NCI-H446 (cell line): ENCODE results near the gene CYTH3.

Experiments used
- DNase-seq, 2 experiments: peaks; one replicate each; lab custom pipeline; 2025; lab: John Stamatoyannopoulos, UW

The CYTH3 gene

GRCh38 chr7:6149996-6150395, 122.4 kb downstream of the CYTH3 start:
- DNase-seq, result no peak

- DNase-seq, result no peak
Measured at GRCh38 chr7:6148724-6149360, 123.6 kb downstream of the CYTH3 start.

GRCh38 chr7:6147627-6148026, 124.8 kb downstream of the CYTH3 start:
- DNase-seq, result no peak

GRCh38 chr7:6146666-6147065, 125.8 kb downstream of the CYTH3 start:
- no peak for DNase-seq

- no peak for DNase-seq
Measured at GRCh38 chr7:6143997-6144396, 128.4 kb downstream of the CYTH3 start.

GRCh38 chr7:6142871-6143380, 129.5 kb downstream of the CYTH3 start:
- DNase-seq, result no peak

- DNase-seq, result no peak
Measured at GRCh38 chr7:6139189-6139996, 133.0 kb downstream of the CYTH3 start.

GRCh38 chr7:6136475-6136874, 135.9 kb downstream of the CYTH3 start:
- DNase-seq, result no peak

- DNase-seq, result no peak
Measured at GRCh38 chr7:6133249-6133648, 139.2 kb downstream of the CYTH3 start.

- DNase-seq, result no peak
Measured at GRCh38 chr7:6130007-6130587, 142.3 kb downstream of the CYTH3 start.

- no peak for DNase-seq
Measured at GRCh38 chr7:6128205-6128604, 144.2 kb downstream of the CYTH3 start.

GRCh38 chr7:6127110-6127490, 145.3 kb downstream of the CYTH3 start:
- DNase-seq, result no peak

- DNase-seq, result no peak
Measured at GRCh38 chr7:6123843-6124242, 148.6 kb downstream of the CYTH3 start.

- no peak for DNase-seq
Measured at GRCh38 chr7:6121141-6121540, 151.3 kb downstream of the CYTH3 start.

GRCh38 chr7:6117533-6117932, 154.9 kb downstream of the CYTH3 start:
- no peak for DNase-seq

- DNase-seq, result no peak
Measured at GRCh38 chr7:6116211-6116610, 156.2 kb downstream of the CYTH3 start.
